ENCODE data around the gene MRPS35.

DNA sequence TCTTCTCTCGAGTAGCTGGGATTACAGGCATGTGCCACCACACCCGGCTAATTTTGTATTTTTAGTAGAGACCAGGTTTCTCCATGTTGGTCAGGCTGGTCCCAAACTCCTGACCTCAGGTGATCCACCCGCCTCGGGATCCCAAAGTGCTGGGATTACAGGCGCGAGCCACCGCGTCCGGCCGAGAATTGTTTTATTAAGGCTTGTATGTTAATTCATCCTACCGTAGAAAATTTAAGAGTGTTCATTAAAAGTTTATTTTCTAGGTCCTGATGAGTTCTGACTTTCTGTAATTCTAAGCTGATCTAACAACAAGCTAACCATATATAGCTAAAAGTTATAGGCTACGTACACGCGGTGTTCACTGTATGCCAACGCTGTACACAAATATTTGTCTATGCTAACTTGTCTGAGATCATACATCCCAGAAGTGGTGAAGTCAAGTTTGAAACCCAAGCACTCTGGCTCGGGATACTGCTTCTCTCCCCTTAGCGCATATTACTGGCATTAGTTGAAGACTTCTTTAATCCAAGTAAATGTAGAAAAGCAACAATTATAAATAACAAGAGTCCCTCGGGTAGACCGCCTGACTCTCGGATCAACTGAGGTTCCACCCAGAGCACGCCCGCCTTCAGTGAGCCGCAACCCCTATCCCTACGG lies 570 bp upstream of the MRPS35 start:
- TF ChIP-seq, protein P1, sequence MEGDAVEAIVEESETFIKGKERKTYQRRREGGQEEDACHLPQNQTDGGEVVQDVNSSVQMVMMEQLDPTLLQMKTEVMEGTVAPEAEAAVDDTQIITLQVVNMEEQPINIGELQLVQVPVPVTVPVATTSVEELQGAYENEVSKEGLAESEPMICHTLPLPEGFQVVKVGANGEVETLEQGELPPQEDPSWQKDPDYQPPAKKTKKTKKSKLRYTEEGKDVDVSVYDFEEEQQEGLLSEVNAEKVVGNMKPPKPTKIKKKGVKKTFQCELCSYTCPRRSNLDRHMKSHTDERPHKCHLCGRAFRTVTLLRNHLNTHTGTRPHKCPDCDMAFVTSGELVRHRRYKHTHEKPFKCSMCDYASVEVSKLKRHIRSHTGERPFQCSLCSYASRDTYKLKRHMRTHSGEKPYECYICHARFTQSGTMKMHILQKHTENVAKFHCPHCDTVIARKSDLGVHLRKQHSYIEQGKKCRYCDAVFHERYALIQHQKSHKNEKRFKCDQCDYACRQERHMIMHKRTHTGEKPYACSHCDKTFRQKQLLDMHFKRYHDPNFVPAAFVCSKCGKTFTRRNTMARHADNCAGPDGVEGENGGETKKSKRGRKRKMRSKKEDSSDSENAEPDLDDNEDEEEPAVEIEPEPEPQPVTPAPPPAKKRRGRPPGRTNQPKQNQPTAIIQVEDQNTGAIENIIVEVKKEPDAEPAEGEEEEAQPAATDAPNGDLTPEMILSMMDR (IDR thresholded peaks at IDR 0.05): no peak
- TF ChIP-seq POLR2A (IDR thresholded peaks at IDR 0.05): no peak

Data from gastroesophageal sphincter (tissue), 3 donors.